Measurements from ENCODE around the gene C19orf73. TPM values are rescaled to one million over a fixed set of nuclear protein-coding genes. Genes with fewer than 3 reads are reported as not detected.
A peak's percentile ranks its signal among the peaks of the same experiment; 100 is the strongest.
"Not testable (repeated sequence)": the region's sequence is repeated elsewhere in the genome, so short reads cannot be mapped to it uniquely, and the experiment has no call there.

Gene C19orf73
- total RNA-seq, 1 donor from 2014 or later = 1.7 TPM

- peak; percentile 78 for DNase-seq (ENCODE audit: low spot score)
- no peaks in the 10 kb centered on the region for H3K9me3 Mint-ChIP-seq
- H3K27ac Mint-ChIP-seq = no peak overlapping the region
- H3K27me3 Mint-ChIP-seq (ENCODE audit: low read depth) = peaks cover 12% of the 10 kb centered on the region
- H3K4me3 Mint-ChIP-seq (ENCODE audit: low read depth) = peak overlapping the region; percentile 86
- intact Hi-C loops (cut with micrococcal nuclease) = loop anchor here (10.0 kb wide), 1 partner anchor 148 kb away; the partner anchor contains the start of genes GYS1 and RUVBL2
- no peaks in the 10 kb centered on the region for H3K36me3 Mint-ChIP-seq (ENCODE audit: low read depth)
- peaks cover 20% of the 10 kb centered on the region for H3K4me1 Mint-ChIP-seq (ENCODE audit: low read depth)
Measured at GRCh38 chr19:49142866-49143335, 24.0 kb upstream of the C19orf73 start.

- intact Hi-C loops (cut with micrococcal nuclease) = loop anchor here (10.0 kb wide), 1 partner anchor 147 kb away; the partner anchor contains the start of genes GYS1 and RUVBL2
- Mint-ChIP-seq H3K9me3 (no peaks in the 10 kb centered on the region), H3K4me1 (ENCODE audit: low read depth) (peaks cover 19% of the 10 kb centered on the region), H3K27me3 (ENCODE audit: low read depth) (peaks cover 2% of the 10 kb centered on the region), H3K4me3 (ENCODE audit: low read depth) (peak overlapping the region; percentile 6), H3K27ac (no peak overlapping the region), H3K36me3 (ENCODE audit: low read depth) (no peaks in the 10 kb centered on the region)
- no peak for DNase-seq (ENCODE audit: low spot score)
Measured at GRCh38 chr19:49141352-49141751, 22.4 kb upstream of the C19orf73 start.

- no peak for DNase-seq (ENCODE audit: low spot score)
- Mint-ChIP-seq H3K9me3 (no peaks in the 10 kb centered on the region), H3K27ac (no peak overlapping the region), H3K27me3 (ENCODE audit: low read depth) (no peaks in the 10 kb centered on the region), H3K4me1 (ENCODE audit: low read depth) (peaks cover 19% of the 10 kb centered on the region), H3K36me3 (ENCODE audit: low read depth) (no peaks in the 10 kb centered on the region), H3K4me3 (ENCODE audit: low read depth) (no peak overlapping the region)
- intact Hi-C loops (cut with micrococcal nuclease) = loop anchor here (10.0 kb wide), 1 partner anchor 146 kb away; the partner anchor contains the start of genes GYS1 and RUVBL2
Measured at GRCh38 chr19:49140951-49141350, 22.0 kb upstream of the C19orf73 start.

- Mint-ChIP-seq H3K4me3 (ENCODE audit: low read depth) (no peak overlapping the region), H3K36me3 (ENCODE audit: low read depth) (no peaks in the 10 kb centered on the region), H3K27ac (no peak overlapping the region), H3K9me3 (no peaks in the 10 kb centered on the region), H3K4me1 (ENCODE audit: low read depth) (peaks cover 10% of the 10 kb centered on the region), H3K27me3 (ENCODE audit: low read depth) (no peaks in the 10 kb centered on the region)
- intact Hi-C loops (cut with micrococcal nuclease) = no loop called here
- DNase-seq (ENCODE audit: low spot score) = no peak
Measured at GRCh38 chr19:49136771-49137171, 17.8 kb upstream of the C19orf73 start.

- Mint-ChIP-seq H3K36me3 (ENCODE audit: low read depth) (no peaks in the 10 kb centered on the region), H3K27me3 (ENCODE audit: low read depth) (no peaks in the 10 kb centered on the region), H3K27ac (no peak overlapping the region), H3K9me3 (no peaks in the 10 kb centered on the region), H3K4me3 (ENCODE audit: low read depth) (no peak overlapping the region), H3K4me1 (ENCODE audit: low read depth) (peaks cover 10% of the 10 kb centered on the region)
- intact Hi-C loops (cut with micrococcal nuclease) = no loop called here
- no peak for DNase-seq (ENCODE audit: low spot score)
Measured at GRCh38 chr19:49135686-49136085, 16.7 kb upstream of the C19orf73 start.

- intact Hi-C loops (cut with micrococcal nuclease) = no loop called here
- H3K4me3 Mint-ChIP-seq (ENCODE audit: low read depth) = peak overlapping the region; percentile 77
- H3K27ac Mint-ChIP-seq = no peak overlapping the region
- H3K36me3 Mint-ChIP-seq (ENCODE audit: low read depth) = no peaks in the 10 kb centered on the region
- peaks cover 12% of the 10 kb centered on the region for H3K4me1 Mint-ChIP-seq (ENCODE audit: low read depth)
- H3K27me3 Mint-ChIP-seq (ENCODE audit: low read depth) = no peaks in the 10 kb centered on the region
- DNase-seq (ENCODE audit: low spot score) = peak; percentile 49
- no peaks in the 10 kb centered on the region for H3K9me3 Mint-ChIP-seq
Measured at GRCh38 chr19:49133621-49134454, 14.9 kb upstream of the C19orf73 start.

GRCh38 chr19:49132974-49133609, 14.1 kb upstream of the C19orf73 start:
- Mint-ChIP-seq H3K9me3 (no peaks in the 10 kb centered on the region), H3K27me3 (ENCODE audit: low read depth) (no peaks in the 10 kb centered on the region), H3K4me3 (ENCODE audit: low read depth) (peak overlapping the region; percentile 77), H3K27ac (no peak overlapping the region), H3K4me1 (ENCODE audit: low read depth) (peaks cover 18% of the 10 kb centered on the region), H3K36me3 (ENCODE audit: low read depth) (no peaks in the 10 kb centered on the region)
- no peak for DNase-seq (ENCODE audit: low spot score)
- intact Hi-C loops (cut with micrococcal nuclease) = no loop called here

GRCh38 chr19:49130325-49130724, 11.4 kb upstream of the C19orf73 start:
- Mint-ChIP-seq H3K27me3 (ENCODE audit: low read depth) (no peaks in the 10 kb centered on the region), H3K4me1 (ENCODE audit: low read depth) (peaks cover 16% of the 10 kb centered on the region), H3K36me3 (ENCODE audit: low read depth) (no peaks in the 10 kb centered on the region), H3K9me3 (no peaks in the 10 kb centered on the region), H3K27ac (no peak overlapping the region), H3K4me3 (ENCODE audit: low read depth) (no peak overlapping the region)
- intact Hi-C loops (cut with micrococcal nuclease) = no loop called here
- DNase-seq (ENCODE audit: low spot score) = no peak

- Mint-ChIP-seq H3K27me3 (ENCODE audit: low read depth) (peaks cover 2% of the 10 kb centered on the region), H3K4me3 (ENCODE audit: low read depth) (no peak overlapping the region), H3K36me3 (ENCODE audit: low read depth) (no peaks in the 10 kb centered on the region), H3K27ac (no peak overlapping the region), H3K9me3 (no peaks in the 10 kb centered on the region), H3K4me1 (ENCODE audit: low read depth) (peaks cover 14% of the 10 kb centered on the region)
- intact Hi-C loops (cut with micrococcal nuclease) = no loop called here
- DNase-seq (ENCODE audit: low spot score) = no peak
Measured at GRCh38 chr19:49129238-49129583, 10.3 kb upstream of the C19orf73 start.

- no peak for DNase-seq (ENCODE audit: low spot score)
- Mint-ChIP-seq H3K36me3 (ENCODE audit: low read depth) (no peaks in the 10 kb centered on the region), H3K4me3 (ENCODE audit: low read depth) (peak overlapping the region; percentile 48), H3K27me3 (ENCODE audit: low read depth) (peaks cover 3% of the 10 kb centered on the region), H3K9me3 (no peaks in the 10 kb centered on the region), H3K4me1 (ENCODE audit: low read depth) (peaks cover 11% of the 10 kb centered on the region), H3K27ac (no peak overlapping the region)
- intact Hi-C loops (cut with micrococcal nuclease) = no loop called here
Measured at GRCh38 chr19:49128545-49129237, 9.7 kb upstream of the C19orf73 start.

- peak overlapping the region; percentile 85 for H3K27ac Mint-ChIP-seq
- H3K27me3 Mint-ChIP-seq (ENCODE audit: low read depth) = peaks cover 6% of the 10 kb centered on the region
- no peaks in the 10 kb centered on the region for H3K9me3 Mint-ChIP-seq
- no peaks in the 10 kb centered on the region for H3K36me3 Mint-ChIP-seq (ENCODE audit: low read depth)
- H3K4me1 Mint-ChIP-seq (ENCODE audit: low read depth) = peaks cover 9% of the 10 kb centered on the region
- DNase-seq (ENCODE audit: low spot score) = peak; percentile 94
- peak overlapping the region; percentile 88 for H3K4me3 Mint-ChIP-seq (ENCODE audit: low read depth)
- intact Hi-C loops (cut with micrococcal nuclease) = no loop called here
Measured at GRCh38 chr19:49127674-49128544, 9.0 kb upstream of the C19orf73 start.

GRCh38 chr19:49127225-49127624, 8.3 kb upstream of the C19orf73 start:
- H3K36me3 Mint-ChIP-seq (ENCODE audit: low read depth); DNase-seq (ENCODE audit: low spot score); H3K9me3 Mint-ChIP-seq; intact Hi-C loops (cut with micrococcal nuclease); H3K27ac Mint-ChIP-seq; H3K4me3 Mint-ChIP-seq (ENCODE audit: low read depth); H3K4me1 Mint-ChIP-seq (ENCODE audit: low read depth): not testable (repeated sequence)
- H3K27me3 Mint-ChIP-seq (ENCODE audit: low read depth) = peaks cover 10% of the 10 kb centered on the region
